CD4-positive, alpha-beta T cell treated with Interleukin-6 for 4 hours (primary cell): Measurements from ENCODE around the gene IGFBP4.

ENCODE experiments used
- DNase-seq: peaks from one replicate; pipeline ENCODE4 v3.0.0-alpha.2; 2020; ENCODE audit warnings: mixed read lengths

The IGFBP4 gene

DNA sequence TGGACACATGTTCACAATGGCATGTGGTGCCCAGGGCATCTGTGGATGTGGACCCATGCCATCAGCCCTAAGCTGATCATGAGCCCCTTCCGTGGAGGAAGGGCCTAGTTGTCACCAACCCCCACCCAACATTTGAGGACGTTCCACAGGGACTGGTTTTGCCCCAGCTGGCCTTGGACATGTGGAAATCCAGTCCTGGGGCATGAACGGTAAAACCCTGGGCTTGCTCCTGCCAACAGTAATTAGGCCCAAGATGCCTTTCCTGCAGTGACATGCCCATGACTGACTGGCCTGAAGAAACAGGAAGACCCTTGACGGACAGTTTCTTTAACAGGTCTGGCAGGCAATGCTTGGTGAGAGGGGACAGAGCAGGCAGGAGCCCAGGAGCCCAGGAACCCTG, 50.4 kb downstream of the IGFBP4 start:
- DNase-seq, result no peak

DNA sequence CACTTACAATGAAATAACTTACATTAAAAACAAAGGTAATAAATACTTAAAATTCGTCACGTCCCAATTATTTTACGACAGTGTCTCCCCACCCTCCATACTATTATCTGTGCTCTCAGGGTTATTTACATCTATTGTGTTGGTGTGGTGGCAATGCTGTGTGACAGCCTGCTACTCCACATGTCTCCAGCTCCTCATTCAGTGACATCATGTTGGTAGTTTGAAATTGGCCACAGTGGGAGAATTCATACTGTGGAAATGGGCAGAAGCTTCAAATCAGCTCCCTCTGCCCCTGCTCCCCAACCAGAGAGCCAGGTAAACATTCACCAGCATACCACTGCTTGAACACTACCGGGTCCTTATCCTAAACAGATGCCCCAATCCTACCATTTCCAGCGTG, 51.9 kb downstream of the IGFBP4 start:
- no peak for DNase-seq

DNA sequence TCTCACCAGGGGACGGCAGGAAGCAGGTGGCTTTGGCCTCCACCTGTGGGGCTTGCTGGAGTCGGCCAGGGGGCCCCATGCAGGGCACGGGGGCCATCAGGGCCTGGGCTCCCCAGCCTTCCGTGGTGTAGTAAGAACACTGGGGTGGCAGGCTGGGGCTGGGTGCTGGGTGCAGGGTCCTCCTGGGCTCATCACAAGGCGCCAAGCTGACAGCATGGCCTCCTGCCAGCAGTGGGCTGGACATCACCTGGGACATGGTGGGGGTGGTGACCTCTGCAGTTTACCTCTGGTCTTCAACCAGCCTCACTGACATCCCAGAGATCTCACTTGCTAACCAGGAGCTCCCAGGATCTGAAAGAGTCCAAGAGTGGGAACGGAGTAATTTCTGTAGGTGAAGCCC, 52.9 kb downstream of the IGFBP4 start:
- no peak for DNase-seq

DNA sequence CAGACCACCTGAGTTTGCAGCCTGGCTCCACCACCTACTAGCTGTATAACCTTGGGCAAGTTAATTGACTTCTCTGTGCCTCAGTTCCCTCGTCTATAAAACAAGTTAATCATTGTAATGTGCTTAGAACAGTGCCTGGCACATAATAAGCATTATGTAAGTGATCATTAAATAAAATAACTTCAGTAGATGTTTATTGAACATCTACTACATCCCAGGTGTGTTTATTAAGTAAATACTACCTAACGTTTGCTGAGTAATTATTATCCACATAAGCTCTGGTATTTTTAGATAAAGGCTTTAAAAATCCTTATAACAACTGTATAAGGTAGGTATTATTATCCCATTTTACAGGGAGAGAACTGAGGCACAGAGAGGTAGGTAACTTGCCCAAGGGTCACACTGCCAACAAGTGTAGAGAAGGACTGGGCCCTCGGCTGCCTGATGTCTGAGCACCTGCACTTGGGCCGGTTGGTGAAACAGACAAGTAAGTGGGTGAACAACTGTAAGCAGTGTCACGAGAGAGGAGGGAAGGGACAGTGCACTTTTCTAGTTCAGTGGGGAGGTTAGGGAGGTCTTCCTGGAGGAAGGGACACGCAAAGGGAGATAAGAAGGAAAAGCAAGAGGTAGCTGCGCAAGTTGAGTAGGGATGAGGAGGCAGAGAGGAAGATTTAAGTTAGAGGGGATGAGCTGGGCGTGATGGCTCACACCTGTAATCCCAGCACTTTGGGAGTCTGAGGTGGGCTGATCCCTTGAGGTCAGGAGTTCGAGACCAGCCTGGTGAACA, 53.6 kb downstream of the IGFBP4 start:
- DNase-seq, result no peak

DNA sequence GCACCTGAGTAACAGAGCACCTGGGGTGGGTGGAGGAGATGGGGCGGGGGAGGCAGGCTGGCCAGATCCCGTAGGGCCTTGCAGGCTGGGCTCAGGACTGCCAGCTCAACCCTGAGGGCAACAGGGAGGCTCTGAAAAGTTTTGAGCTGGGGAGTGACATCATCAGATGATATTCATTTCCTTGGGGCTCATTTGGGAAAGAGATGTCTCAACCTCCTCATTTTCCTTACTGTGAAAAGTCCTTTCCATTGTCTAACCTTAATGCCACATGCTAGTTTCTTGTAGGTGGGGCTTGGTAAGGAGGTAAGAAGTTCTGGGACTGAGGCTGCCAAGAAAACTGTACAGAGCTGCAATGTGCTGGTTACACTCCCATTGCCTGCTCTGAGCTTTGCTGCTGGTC, 54.4 kb downstream of the IGFBP4 start:
- no peak for DNase-seq

DNA sequence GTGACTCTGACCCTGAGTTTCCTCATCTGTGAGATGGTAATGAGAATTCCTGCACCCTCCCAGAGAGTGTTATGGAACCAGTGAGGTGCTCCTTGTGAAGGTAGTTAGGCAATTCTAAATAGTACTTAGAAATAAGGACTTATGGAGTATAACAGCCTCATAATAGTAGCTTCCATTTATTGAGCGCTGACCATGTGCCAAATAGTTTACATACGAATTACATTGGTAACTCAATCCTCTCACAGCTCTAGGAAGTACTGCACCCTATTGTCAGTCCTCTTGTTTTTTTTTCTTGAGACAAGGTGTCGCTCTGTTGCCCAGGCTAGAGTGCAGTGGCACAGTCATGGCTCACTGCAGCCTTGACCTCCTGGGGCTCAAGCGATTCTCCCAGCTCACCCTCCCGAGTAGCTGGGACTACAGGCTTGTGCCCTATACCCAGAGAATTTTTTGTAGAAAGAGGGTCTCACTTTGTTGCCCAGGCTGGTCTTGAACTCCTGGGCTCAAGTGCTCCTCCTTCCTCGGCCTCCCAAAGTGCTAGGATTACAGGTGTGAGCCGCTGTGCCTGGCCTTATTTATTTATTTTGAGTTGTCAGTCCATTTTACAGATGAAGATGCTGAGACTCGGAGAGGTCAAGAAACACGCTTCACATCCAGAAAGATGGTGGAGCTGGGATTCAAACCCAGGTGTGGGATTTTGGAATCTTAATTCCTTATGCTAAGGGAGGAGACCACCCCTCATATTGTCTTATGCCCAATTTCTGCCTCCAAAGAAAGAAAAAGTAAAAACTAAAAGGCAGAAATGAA, 55.2 kb downstream of the IGFBP4 start:
- DNase-seq, result no peak

DNA sequence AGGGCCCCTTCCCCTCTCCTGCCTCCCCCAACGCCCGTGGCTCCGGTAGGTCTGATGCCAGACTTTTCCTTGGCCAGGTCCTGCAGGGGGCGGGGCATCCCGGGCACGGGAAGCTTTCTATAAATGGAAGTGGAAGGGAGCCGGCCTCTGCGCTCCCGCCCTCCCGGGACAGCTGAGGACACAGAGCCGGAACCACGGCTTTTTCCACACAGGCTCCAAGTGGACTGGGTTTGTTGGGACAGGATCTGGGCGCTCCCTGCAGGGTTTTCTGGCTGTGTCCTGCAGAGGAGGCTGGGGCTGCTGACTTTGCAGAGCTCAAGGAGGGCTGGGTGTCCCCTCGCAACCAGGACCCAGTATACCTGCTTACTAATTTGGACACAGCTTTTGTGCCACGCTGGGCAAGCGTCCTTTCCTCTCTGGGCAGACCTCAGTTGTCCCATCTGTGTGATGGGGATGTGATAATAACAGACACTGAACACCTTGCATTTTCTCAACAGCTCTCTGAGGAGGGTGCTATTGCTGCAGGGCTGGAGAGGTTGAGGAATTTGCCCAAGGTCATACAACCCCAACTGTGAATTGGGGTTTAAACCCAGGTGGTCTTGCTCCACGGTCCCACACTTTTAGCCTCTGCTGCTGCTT, 56.4 kb downstream of the IGFBP4 start:
- no peak for DNase-seq

DNA sequence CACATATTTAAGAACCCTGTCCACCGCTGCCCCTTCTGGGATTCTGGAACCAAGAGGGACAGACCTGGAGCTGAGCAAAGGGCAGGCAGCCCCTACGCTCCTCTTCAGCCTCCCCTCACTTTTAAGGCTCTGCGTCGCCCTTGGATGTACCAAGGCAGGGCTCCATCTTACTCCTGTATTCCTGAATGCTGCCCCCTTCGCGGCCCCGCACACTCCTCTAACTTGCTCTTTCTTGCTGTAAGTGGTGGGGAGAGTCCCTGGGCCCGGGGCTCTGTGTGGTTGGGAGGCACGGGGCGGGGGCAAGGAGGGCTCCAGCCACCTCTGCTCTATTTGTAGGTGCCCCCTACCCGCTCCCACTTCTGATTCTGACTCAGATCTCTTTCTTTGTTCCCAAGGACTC, 56.9 kb downstream of the IGFBP4 start:
- DNase-seq, result no peak

DNA sequence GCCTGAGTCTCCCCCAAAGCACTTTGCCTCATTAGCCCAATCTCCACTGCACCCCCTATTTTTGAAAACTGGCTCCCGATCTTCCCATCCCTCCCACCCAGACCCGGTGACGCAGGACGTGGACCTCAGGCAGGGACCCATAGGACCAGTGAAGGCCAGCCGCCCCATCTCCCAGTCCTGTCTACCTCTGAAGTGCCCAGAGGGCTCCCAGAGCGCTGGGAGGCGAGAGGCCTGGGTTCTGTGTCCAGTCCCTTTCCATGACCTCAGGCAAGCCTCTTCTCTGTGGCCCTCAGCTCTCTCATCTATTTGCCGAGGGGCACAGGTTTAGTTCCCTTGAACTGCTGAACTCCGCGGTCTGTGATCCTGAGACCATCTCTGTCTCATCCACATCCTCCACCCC, 57.5 kb downstream of the IGFBP4 start:
- DNase-seq, result no peak

DNA sequence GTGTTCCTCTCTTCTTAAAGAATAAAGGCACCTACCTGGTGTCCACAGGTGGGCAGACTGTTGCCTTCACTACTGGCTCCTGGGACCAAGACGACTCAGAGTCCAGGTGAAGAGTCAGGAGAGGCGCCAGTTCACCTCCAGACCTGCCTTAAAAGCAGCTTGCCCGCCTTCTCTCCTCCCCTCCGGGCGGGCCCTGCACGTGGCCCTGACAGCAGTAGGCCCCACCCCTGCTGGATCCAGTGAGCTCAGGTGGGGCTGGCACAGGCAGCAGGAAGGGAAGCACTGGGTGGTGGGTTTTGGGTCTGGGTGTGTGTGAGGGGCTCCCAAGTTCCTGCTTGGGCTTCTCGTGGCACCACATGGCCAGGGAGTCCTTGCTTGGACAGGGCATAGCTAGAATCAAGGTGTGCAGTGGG, 58.3 kb downstream of the IGFBP4 start, which contains the start of gene TNS4:
Gene TNS4 (minus strand): TSS at position 125 of the 413 bp plus-strand sequence. CDS start 5,198 bp downstream, outside the sequence.
- no peak for DNase-seq

DNA sequence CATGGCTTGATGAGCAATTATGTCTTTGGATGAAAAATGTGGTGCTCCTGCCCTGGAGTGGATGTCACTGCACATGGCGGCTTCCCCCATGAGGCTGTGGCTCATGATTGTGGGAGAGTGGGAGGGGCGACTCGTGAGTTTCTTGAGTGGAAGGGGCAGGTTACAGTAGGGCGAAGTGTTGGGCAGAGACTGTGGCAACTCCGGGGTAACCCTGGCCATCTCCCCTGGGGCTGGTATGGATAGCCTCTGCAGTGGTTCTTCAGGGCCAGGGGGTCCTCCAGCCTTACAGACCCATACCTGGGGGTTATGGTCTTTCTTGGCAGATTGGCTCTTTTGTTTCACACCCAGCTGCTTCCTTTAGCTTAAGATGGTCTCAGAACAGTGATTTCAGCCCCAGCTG, 59.5 kb downstream of the IGFBP4 start:
- no peak for DNase-seq

DNA sequence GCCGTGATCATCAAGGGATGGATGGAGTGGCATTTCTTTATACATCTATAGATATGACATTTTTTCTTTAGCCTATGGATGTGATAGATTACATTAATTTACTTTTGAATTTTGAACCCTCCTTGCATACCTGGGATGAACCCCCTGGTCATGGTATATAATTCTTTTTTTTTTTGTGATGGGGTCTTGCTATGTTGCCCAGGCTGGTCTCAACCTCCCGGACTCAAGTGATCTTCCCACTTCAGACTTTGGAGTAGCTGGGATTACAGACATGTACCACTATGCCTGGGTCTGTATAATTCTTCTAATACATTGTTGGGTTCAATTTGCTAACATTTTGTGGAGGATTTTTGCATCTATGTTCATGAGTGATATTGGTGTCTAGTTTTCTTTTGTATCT, 59.9 kb downstream of the IGFBP4 start:
- DNase-seq, result no peak

DNA sequence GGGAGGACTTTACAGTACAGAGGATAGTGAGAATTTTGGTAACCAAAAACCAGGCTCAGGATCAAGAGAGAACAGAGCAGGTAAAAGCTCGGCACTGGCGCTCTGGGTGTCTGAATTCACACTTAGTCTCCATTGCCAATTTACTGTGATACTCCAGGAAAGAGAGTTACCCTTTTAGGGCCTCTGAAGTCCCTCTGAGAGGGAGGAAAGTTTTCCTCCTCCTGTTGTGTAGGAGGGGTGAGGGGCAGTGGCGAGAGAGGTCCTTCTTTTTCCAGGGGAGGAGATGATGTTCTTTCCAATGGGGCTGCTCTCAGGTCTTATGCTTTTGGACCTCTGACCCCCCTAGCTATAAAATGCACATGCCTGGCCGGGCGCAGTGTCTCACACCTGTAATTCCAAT, 63.5 kb downstream of the IGFBP4 start:
- DNase-seq, result no peak
